SJSA1 (cell line): ENCODE measurements around the gene MBD3. TPM values are rescaled to one million over a fixed set of nuclear protein-coding genes. Genes with fewer than 3 reads are reported as not detected.

Source experiments
- DNase-seq, 2 experiments: peaks; one replicate each; pipeline ENCODE4 v3.0.0-alpha.2; 2015 to 2020; ENCODE audit warnings: low spot score in 2 of 2, low read depth in 1 of 2
- H3K27ac ChIP-seq: fragments of 250-450 bp; sonication (Bioruptor Pico); 2 replicates; pipeline ENCODE4 v1.5.1; 2020; ENCODE audit warnings: mild to moderate bottlenecking, moderate library complexity
- H3K27me3 ChIP-seq: fragments of 250-450 bp; sonication (Bioruptor Pico); replicated peaks from 2 replicates; pipeline ENCODE4 v1.5.1; 2020; ENCODE audit warnings: mild to moderate bottlenecking, moderate library complexity
- H3K36me3 ChIP-seq: fragments of 250-450 bp; sonication (Bioruptor Pico); 2 replicates; pipeline ENCODE4 v1.5.1; 2020; ENCODE audit warnings: mild to moderate bottlenecking
- H3K4me1 ChIP-seq: fragments of 250-450 bp; sonication (Bioruptor Pico); replicated peaks from 2 replicates; pipeline ENCODE4 v1.6.1; 2021; ENCODE audit warnings: mild to moderate bottlenecking
- H3K4me3 ChIP-seq: fragments of 250-450 bp; sonication (Bioruptor Pico); 2 replicates; pipeline ENCODE4 v1.5.1; 2020; ENCODE audit warnings: mild to moderate bottlenecking
- H3K9me3 ChIP-seq: fragments of 250-450 bp; sonication (Bioruptor Pico); replicated peaks from 2 replicates; pipeline ENCODE4 v1.5.1; 2020; ENCODE audit warnings: mild to moderate bottlenecking
- total RNA-seq: library from RNA; depleted of rRNA; stranded (reverse); fragments of >200 nt; shearing (Covaris generic); gene quantifications from 2 replicates; pipeline ENCODE4 v1.2.3, GENCODE V29; 2014

Gene MBD3
- total RNA-seq, 1 experiment from 2014 or later, result 130 TPM

DNA sequence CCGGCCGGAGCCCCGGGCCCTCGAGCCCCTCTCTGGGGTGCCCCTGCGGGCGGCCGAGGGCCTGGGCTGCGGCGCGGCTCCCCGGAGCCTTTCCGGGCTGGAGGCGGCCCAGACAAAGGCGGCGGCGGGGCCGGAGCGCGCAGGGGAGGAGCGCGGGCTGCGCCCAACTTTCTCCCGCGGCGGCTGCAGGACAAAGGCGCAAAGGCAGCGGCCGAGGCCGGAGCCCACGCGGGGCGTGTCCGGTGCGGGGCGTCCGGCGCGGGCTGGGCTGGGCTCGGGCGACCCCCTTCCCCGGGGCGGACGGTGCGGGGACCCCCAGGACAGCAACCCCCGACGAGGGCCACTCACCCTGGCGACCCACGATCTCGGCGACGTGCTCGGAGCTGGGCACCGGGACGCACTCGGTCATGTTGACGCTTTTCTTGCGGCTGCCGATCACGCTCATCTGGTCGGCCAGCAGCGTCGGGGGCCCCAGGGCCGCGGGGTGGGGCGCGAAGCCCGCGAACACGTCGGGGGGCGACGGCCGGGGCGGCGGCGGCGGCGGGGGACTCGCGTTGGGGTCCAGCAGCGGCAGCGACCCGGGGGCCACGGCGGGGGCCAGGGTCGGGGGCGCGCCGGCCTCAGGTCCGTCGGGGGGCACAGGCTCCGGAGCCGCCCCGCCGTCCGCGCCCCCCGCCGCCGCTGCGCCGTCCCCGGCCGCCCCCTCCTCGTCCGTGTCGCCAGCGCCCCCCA, 25.4 kb downstream of the MBD3 start:
- no peaks in the 10 kb centered on the region; the same call in 1 of the 2 replicates for H3K27me3 ChIP-seq
- H3K9me3 ChIP-seq, result peaks cover 5% of the 10 kb centered on the region
- peak overlapping the region; percentile 94 for H3K4me3 ChIP-seq
- H3K36me3 ChIP-seq, result peaks cover 32% of the 10 kb centered on the region
- H3K4me1 ChIP-seq, result peaks cover 16% of the 10 kb centered on the region
- peak overlapping the region; percentile 95 for H3K27ac ChIP-seq
- DNase-seq, result peak in 1 of 2 experiments; percentile 52

DNA sequence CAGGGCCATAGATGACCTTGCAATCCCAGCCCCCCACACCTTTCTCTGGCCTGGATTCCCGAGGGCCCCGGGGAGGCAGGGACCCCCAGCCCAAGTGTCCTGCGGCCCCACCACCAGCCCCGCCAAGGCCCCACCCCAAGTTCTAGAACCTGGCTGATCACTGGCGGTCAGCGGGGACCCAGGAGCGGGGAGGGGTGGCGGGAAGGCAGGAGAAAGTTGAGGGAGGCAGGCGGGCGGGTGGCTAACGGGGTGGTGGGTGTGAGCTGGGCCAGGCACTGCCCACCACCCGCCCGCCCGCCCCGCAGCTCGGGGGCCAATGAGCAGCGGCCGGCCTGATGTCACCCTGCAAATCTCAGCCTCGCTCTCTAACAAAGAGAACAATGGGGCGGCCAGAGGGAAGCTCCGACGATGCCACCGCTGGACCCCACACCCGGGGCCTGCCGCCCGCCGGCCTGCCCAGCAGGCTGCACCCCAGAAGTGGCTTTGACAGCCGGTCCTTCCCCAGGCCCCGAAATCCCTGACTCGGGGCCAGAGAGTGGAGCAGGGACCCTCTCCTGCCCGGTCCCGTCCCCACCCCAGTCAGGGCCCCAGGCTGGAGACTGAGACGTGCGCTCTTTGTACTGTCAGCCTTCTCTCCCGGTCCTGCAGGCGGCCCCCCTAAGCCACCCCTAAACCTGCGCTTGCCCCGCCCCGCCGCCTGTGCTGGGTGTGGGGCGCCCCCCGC, 26.1 kb downstream of the MBD3 start:
- peak overlapping the region; percentile 94 for H3K4me3 ChIP-seq
- peaks cover 33% of the 10 kb centered on the region for H3K36me3 ChIP-seq
- H3K4me1 ChIP-seq, result peaks cover 16% of the 10 kb centered on the region
- peak overlapping the region; percentile 95 for H3K27ac ChIP-seq
- peak; percentile 85 to 88 for DNase-seq
- H3K27me3 ChIP-seq, result no peaks in the 10 kb centered on the region; the same call in 1 of the 2 replicates
- H3K9me3 ChIP-seq, result peaks cover 5% of the 10 kb centered on the region

- no peak for DNase-seq
- no peak overlapping the region for H3K27ac ChIP-seq
- H3K9me3 ChIP-seq, result no peaks in the 10 kb centered on the region
- H3K36me3 ChIP-seq, result peaks cover 42% of the 10 kb centered on the region
- H3K4me1 ChIP-seq, result peaks cover 12% of the 10 kb centered on the region
- no peak overlapping the region for H3K4me3 ChIP-seq
- no peaks in the 10 kb centered on the region for H3K27me3 ChIP-seq
Measured at GRCh38 chr19:1563251-1563650, 29.4 kb downstream of the MBD3 start.

- DNase-seq, result no peak
- Histone ChIP-seq H3K4me3 (no peak overlapping the region), H3K36me3 (peaks cover 43% of the 10 kb centered on the region), H3K27me3 (no peaks in the 10 kb centered on the region), H3K27ac (no peak overlapping the region), H3K4me1 (peaks cover 9% of the 10 kb centered on the region), H3K9me3 (no peaks in the 10 kb centered on the region)
Measured at GRCh38 chr19:1561236-1561842, 31.3 kb downstream of the MBD3 start.

DNA sequence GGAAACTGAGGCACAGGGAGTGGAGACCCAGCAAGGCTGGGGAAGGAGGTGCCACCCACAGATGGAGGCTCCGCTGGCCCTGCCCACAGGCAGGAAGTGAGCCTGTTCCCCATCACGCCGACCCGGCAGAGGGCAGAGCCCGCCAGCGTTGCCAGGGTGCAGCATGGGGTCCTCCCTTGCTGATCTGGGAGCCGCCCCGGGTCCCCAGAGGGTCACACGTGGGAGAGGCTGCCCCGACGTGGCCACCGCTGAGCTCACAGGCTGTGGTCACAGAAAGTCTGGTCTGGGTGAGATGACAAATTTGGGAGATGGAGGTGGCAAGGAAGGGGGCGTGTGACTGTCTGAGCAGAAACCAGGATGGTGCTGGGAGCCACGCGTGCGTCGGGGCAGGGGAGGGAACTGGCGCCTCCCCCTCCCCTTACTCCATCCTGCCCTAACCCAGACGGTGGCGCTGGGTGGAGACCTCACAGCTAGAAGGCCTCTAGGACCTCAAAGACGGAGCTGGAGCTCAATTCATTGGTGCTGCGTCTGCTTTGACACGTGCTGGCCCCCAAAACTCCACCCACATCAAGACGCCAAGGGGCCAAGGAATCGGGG, 32.3 kb downstream of the MBD3 start:
- no peaks in the 10 kb centered on the region for H3K27me3 ChIP-seq
- no peak for DNase-seq
- H3K9me3 ChIP-seq, result no peaks in the 10 kb centered on the region
- H3K36me3 ChIP-seq, result peaks cover 37% of the 10 kb centered on the region
- H3K4me1 ChIP-seq, result no peaks in the 10 kb centered on the region
- H3K4me3 ChIP-seq, result no peak overlapping the region
- no peak overlapping the region for H3K27ac ChIP-seq

- Histone ChIP-seq H3K36me3 (peaks cover 33% of the 10 kb centered on the region), H3K27ac (no peak overlapping the region), H3K9me3 (no peaks in the 10 kb centered on the region), H3K27me3 (no peaks in the 10 kb centered on the region), H3K4me3 (no peak overlapping the region), H3K4me1 (no peaks in the 10 kb centered on the region)
- no peak for DNase-seq
Measured at GRCh38 chr19:1558552-1558951, 34.1 kb downstream of the MBD3 start.

DNA sequence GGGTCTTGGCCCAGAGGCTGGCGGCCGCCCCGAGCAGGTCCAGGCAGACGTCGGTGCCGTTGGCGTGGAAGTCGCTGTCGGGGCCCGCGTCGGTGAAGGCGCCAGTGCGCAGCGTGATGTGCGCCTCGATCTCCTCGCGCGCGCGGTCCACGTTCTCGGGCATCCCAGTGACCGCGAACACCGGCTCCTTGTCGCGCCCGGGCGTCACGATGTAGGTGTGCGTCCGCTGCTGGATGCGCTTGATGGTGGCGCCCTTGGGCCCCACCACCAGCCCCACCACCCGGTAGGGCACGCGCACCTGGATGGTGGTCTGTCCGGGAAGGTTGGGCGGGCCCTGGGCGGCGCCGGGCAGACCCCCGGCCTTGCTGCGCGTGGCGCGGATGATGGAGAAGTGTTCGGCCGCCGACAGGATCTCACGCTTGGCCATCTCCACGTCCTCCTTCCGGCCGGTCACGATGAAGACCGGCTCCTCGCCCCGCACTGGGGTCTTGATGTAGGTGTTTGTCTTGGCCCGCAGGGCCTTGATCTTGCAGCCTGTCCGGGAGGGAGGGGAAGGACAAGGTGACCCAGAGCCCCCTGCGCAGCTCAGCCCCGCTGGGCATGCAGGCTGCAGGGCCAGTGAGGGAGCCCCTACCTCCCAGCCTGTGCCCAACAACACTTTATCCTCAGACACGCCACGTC, 36.1 kb downstream of the MBD3 start:
- Histone ChIP-seq H3K4me3 (no peak overlapping the region), H3K36me3 (peaks cover 26% of the 10 kb centered on the region), H3K27me3 (no peaks in the 10 kb centered on the region), H3K27ac (no peak overlapping the region), H3K4me1 (no peaks in the 10 kb centered on the region), H3K9me3 (no peaks in the 10 kb centered on the region)
- DNase-seq, result no peak

GRCh38 chr19:1555487-1556389, 36.9 kb downstream of the MBD3 start:
- Histone ChIP-seq H3K4me1 (no peaks in the 10 kb centered on the region), H3K36me3 (peaks cover 20% of the 10 kb centered on the region)

GRCh38 chr19:1554968-1555367, 37.7 kb downstream of the MBD3 start:
- DNase-seq, result no peak
- peaks cover 16% of the 10 kb centered on the region for H3K36me3 ChIP-seq
- H3K27me3 ChIP-seq, result no peaks in the 10 kb centered on the region
- no peaks in the 10 kb centered on the region for H3K4me1 ChIP-seq
- no peak overlapping the region for H3K27ac ChIP-seq
- H3K4me3 ChIP-seq, result no peak overlapping the region
- no peaks in the 10 kb centered on the region for H3K9me3 ChIP-seq

More at GRCh38 chr19:1555487-1556389, 36.9 kb downstream of the MBD3 start:
- DNase-seq, result no peak
- H3K4me3 ChIP-seq, result no peak overlapping the region
- no peak overlapping the region for H3K27ac ChIP-seq
- H3K9me3 ChIP-seq, result no peaks in the 10 kb centered on the region
- no peaks in the 10 kb centered on the region for H3K27me3 ChIP-seq

DNA sequence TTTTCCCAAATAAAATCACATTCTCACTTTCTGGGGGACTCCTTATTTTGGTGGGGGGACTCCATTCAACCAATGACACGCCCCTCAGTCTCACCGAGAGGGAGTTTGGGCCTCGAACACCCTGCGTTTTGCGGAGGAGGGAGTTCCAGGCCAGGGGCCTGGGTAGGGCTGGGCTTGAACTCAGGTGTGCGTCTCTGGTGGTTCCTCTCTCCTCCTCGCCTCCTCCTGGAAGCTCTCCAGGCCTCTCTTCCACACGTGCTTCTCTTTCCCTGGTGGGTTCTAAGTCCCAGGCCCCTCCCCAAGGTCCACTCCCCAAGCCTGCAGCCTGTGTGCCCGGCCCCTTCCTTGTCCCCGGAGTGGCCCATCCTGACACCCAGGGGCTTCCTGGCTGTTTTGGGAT, 39.2 kb downstream of the MBD3 start:
- no peak for DNase-seq
- Histone ChIP-seq H3K9me3 (no peaks in the 10 kb centered on the region), H3K36me3 (peaks cover 16% of the 10 kb centered on the region), H3K27ac (no peak overlapping the region), H3K27me3 (no peaks in the 10 kb centered on the region), H3K4me3 (no peak overlapping the region), H3K4me1 (no peaks in the 10 kb centered on the region)

GRCh38 chr19:1551068-1552040, 41.3 kb downstream of the MBD3 start:
- Histone ChIP-seq H3K27ac (no peak overlapping the region), H3K4me1 (no peaks in the 10 kb centered on the region), H3K27me3 (no peaks in the 10 kb centered on the region), H3K9me3 (no peaks in the 10 kb centered on the region), H3K36me3 (peaks cover 7% of the 10 kb centered on the region), H3K4me3 (no peak overlapping the region)
- no peak for DNase-seq
